B cell (primary cell): ENCODE data around the gene TREM1. TPM values are rescaled to one million over a fixed set of nuclear protein-coding genes. Genes with fewer than 3 reads are reported as not detected.

ENCODE experiments used
- ATAC-seq: fragments of 200-7000 bp; cut with Tn5 transposase; one replicate; pipeline ENCODE4 v1.10.0; 2021; ENCODE audit warnings: low read depth, mild to moderate bottlenecking, moderate number of reproducible peaks, moderate library complexity
- CTCF ChIA-PET: fragments of 350-600 bp; sonication (Branson Sonifier 250); formaldehyde crosslinking; loops from one replicate; lab custom pipeline; 2021; ENCODE audit warnings: antibody characterized with exemption, inconsistent platforms; lab: Charles Lee
- POLR2A ChIA-PET: fragments of 350-600 bp; sonication (Branson Sonifier 250); formaldehyde crosslinking; loops from one replicate; lab custom pipeline; 2021; ENCODE audit warnings: antibody characterized with exemption; lab: Charles Lee
- DNase-seq: peaks from one replicate; pipeline ENCODE4 v3.0.0; 2013
- H2AFZ ChIP-seq: 2 replicates; pipeline ENCODE4 v1.6.1; 2012; ENCODE audit warnings: mild to moderate bottlenecking, low read depth, low read length; ENCODE audit not compliant: insufficient read depth, poor library complexity, severe bottlenecking
- H3K27ac ChIP-seq, 2 donors: 1 replicate in 1 of 2; 2 replicates in 1 of 2; pipeline ENCODE4 v1.5.1; 2012 to 2013; ENCODE audit warnings: low read length in 2 of 2, mild to moderate bottlenecking in 2 of 2, moderate library complexity in 1 of 2
- H3K27me3 ChIP-seq, 4 experiments: fragments of 200-600 bp in 1 of 4; sonication (generic) in 1 of 4; replicated peaks in 1 of 4; 1 replicate in 2 of 4; 2 replicates in 2 of 4; pipeline versions ENCODE4 v1.6.1 to v1.7.0; 2013 to 2016; ENCODE audit warnings: low read length in 3 of 4, mild to moderate bottlenecking in 2 of 4, mixed read lengths in 1 of 4, moderate library complexity in 1 of 4; ENCODE audit not compliant: insufficient read depth in 4 of 4, control insufficient read depth in 3 of 4; ENCODE audit errors: control extremely low read depth in 1 of 4
- H3K36me3 ChIP-seq, 2 experiments: replicated peaks in 1 of 2; 1 replicate in 1 of 2; 2 replicates in 1 of 2; pipeline versions ENCODE4 v1.6.1 to v1.7.1; 2013; ENCODE audit warnings: low read length in 1 of 2; ENCODE audit not compliant: insufficient read depth in 2 of 2, control insufficient read depth in 1 of 2; ENCODE audit errors: control extremely low read depth in 1 of 2, extremely low read depth in 1 of 2
- H3K4me1 ChIP-seq, 2 donors: fragments of 200-600 bp in 1 of 2; sonication (generic) in 1 of 2; 1 replicate in 1 of 2; 2 replicates in 1 of 2; pipeline versions ENCODE4 v1.5.1 to v1.6.1; 2013 to 2017; ENCODE audit warnings: low read length in 2 of 2; ENCODE audit not compliant: control insufficient read depth in 2 of 2, insufficient read depth in 2 of 2
- H3K4me2 ChIP-seq: replicated peaks from 2 replicates; pipeline ENCODE3; 2012; ENCODE audit warnings: mild to moderate bottlenecking, low read depth, low read length; ENCODE audit not compliant: poor library complexity, severe bottlenecking
- H3K4me3 ChIP-seq, 5 experiments: fragments of 200-600 bp in 1 of 5; sonication (generic) in 1 of 5; 1 replicate in 3 of 5; 2 replicates in 2 of 5; pipeline versions ENCODE4 v1.5.1 to v1.7.0; 2011 to 2016; ENCODE audit warnings: low read length in 4 of 5, mild to moderate bottlenecking in 4 of 5, low read depth in 2 of 5, control low read depth in 1 of 5, moderate library complexity in 1 of 5; ENCODE audit not compliant: insufficient read depth in 1 of 5; ENCODE audit errors: control extremely low read depth in 1 of 5, extremely low read depth in 1 of 5
- H3K79me2 ChIP-seq: fragments of 200-600 bp; sonication (generic); one replicate; pipeline ENCODE4 v1.6.0; 2016; ENCODE audit warnings: low read length; ENCODE audit not compliant: control insufficient read depth, insufficient read depth
- H3K9ac ChIP-seq: fragments of 200-600 bp; sonication (generic); 2 replicates; pipeline ENCODE4 v1.6.1; 2017; ENCODE audit warnings: mild to moderate bottlenecking, low read length, moderate library complexity
- H3K9me3 ChIP-seq, 3 donors: one replicate each; pipeline versions ENCODE4 v1.6.1 to v1.7.1; 2013; ENCODE audit warnings: low read length in 2 of 3; ENCODE audit not compliant: control insufficient read depth in 2 of 3, insufficient read depth in 1 of 3; ENCODE audit errors: control extremely low read depth in 1 of 3
- H4K20me1 ChIP-seq: 2 replicates; pipeline ENCODE4 v1.6.0; 2012; ENCODE audit warnings: mild to moderate bottlenecking, low read length; ENCODE audit not compliant: insufficient read depth, control insufficient read depth, poor library complexity, severe bottlenecking
- H3K27ac Mint-ChIP-seq: one replicate; pipeline ENCODE4 v1.8.0; 2021; ENCODE audit warnings: mixed read lengths
- H3K27me3 Mint-ChIP-seq: one replicate; pipeline ENCODE4 v1.8.0; 2021; ENCODE audit warnings: mixed read lengths
- H3K4me1 Mint-ChIP-seq: one replicate; pipeline ENCODE4 v1.8.0; 2021; ENCODE audit warnings: mixed read lengths
- H3K4me3 Mint-ChIP-seq: one replicate; pipeline ENCODE4 v1.8.0; 2021; ENCODE audit warnings: mixed read lengths
- H3K9me3 Mint-ChIP-seq: one replicate; pipeline ENCODE4 v1.8.0; 2022; ENCODE audit warnings: mixed read lengths; ENCODE audit not compliant: insufficient read depth
- CTCF ChIP-seq: fragments of 200-600 bp; IDR thresholded peaks from one replicate; pipeline ENCODE4 v1.8.0; 2022; ENCODE audit warnings: antibody characterized with exemption, mild to moderate bottlenecking
- EZH2 ChIP-seq: IDR thresholded peaks from 2 replicates; pipeline ENCODE4 v1.6.1; 2012; ENCODE audit warnings: borderline replicate concordance, low read depth, mild to moderate bottlenecking, moderate library complexity, low read length; ENCODE audit not compliant: insufficient read depth, poor library complexity, severe bottlenecking
- WGBS: methylation state at CpG from one replicate; pipeline ENCODE4 v1.1.5; 2013; ENCODE audit warnings: missing lambda C conversion rate; ENCODE audit not compliant: insufficient coverage; 5-methylcytosine and 5-hydroxymethylcytosine counted together
- intact Hi-C: fragments of 100-400 bp; cut with micrococcal nuclease; formaldehyde crosslinking; loops from one replicate; pipeline ENCODE4 v1.10.0; 2022
- polyA plus RNA-seq: library from polyadenylated mRNA; depleted of rRNA; stranded (reverse); fragments of >200 nt; gene quantifications from 2 replicates; pipeline ENCODE4 v1.2.3, GENCODE V29; 2012
- total RNA-seq, 2 donors: library from RNA; stranded (reverse); fragments of 120-200 nt in 1 of 2; gene quantifications; 1 replicate in 1 of 2; 2 replicates in 1 of 2; pipeline versions ENCODE4 v1.2.3 to v1.2.4, GENCODE V29; 2013 to 2022

The TREM1 gene
- total and polyA plus RNA-seq, 2 donors (not counting 1 experiment from before 2014, with no cell fraction given), result 1.9 TPM; not detected in 1

GRCh38 chr6:41318654-41319565 lies 32.4 kb upstream of the TREM1 start:
- H3K4me1 ChIP-seq, result peaks cover 47 to 48% of the 10 kb centered on the region in 2 donors
- H3K9me3 Mint-ChIP-seq, result no peaks in the 10 kb centered on the region

More at GRCh38 chr6:41318654-41319565, 32.4 kb upstream of the TREM1 start:
- 23% methylated on average over 32 of the region's 33 CpGs for WGBS
- Histone ChIP-seq H2AFZ (peak overlapping the region; percentile 90), H3K9me3 (no peaks in the 10 kb centered on the region), H3K9ac (peak overlapping the region; percentile 30), H3K79me2 (no peaks in the 10 kb centered on the region), H3K27me3 (no peaks in the 10 kb centered on the region), H3K4me2 (peak overlapping the region; percentile 75), H3K27ac (peak overlapping the region; percentile 39 to 55), H3K36me3 (no peaks in the 10 kb centered on the region), H3K4me3 (peak overlapping the region; percentile 16 to 54 (median 46)), H4K20me1 (no peaks in the 10 kb centered on the region)
- ATAC-seq (peak; percentile 99), DNase-seq (peak; percentile 92)
- H3K27ac Mint-ChIP-seq, result peak overlapping the region; percentile 91
- H3K4me3 Mint-ChIP-seq, result peak overlapping the region; percentile 88
- intact Hi-C loops, result loop anchor here (1.0 to 5.0 kb wide), 6 partner anchors 13 to 363 kb away; no protein-coding TSS in a partner anchor
- ChIA-PET CTCF (interaction anchor here (0.6 to 5.9 kb wide), 19 partner anchors 11 to 311 kb away, joined by 3 to 134 read pairs (median 4); partner anchors contain the start of genes NCR2, NFYA and OARD1), POLR2A (interaction anchor here (0.8 to 1.1 kb wide), 2 partner anchors 12 to 15 kb away, joined by 3 to 7 read pairs; no protein-coding TSS in a partner anchor)
- no peaks in the 10 kb centered on the region for H3K27me3 Mint-ChIP-seq
- H3K4me1 Mint-ChIP-seq, result peaks cover 34% of the 10 kb centered on the region
- TF ChIP-seq CTCF, result peak; percentile 100
- TF ChIP-seq EZH2, result no peak
